Stomach (tissue), 9 donors: ENCODE data around the gene SCARB1. TPM values are rescaled to one million over a fixed set of nuclear protein-coding genes. Genes with fewer than 3 reads are reported as not detected.

Source experiments
- DNase-seq, 2 donors: peaks; one replicate each; pipeline versions ENCODE4 v3.0.0 to v3.0.0-alpha.2; 2013 to 2019
- H3K27ac ChIP-seq, 5 donors: fragments of 200-600 bp in 4 of 5; sonication (generic) in 4 of 5; one replicate each; pipeline ENCODE4 v1.5.1; 2013 to 2019; ENCODE audit warnings: mild to moderate bottlenecking in 1 of 5, moderate library complexity in 1 of 5
- H3K27me3 ChIP-seq, 3 donors: fragments of 200-600 bp; sonication (generic); one replicate each; pipeline ENCODE4 v1.5.1; 2017 to 2019; ENCODE audit warnings: mixed run types in 1 of 3
- H3K36me3 ChIP-seq, 4 donors: fragments of 200-600 bp; sonication (generic); 1 replicate in 3 of 4; 2 replicates in 1 of 4; pipeline ENCODE4 v1.5.1; 2016 to 2019
- H3K4me1 ChIP-seq, 4 donors: fragments of 200-600 bp; sonication (generic); one replicate each; pipeline ENCODE4 v1.5.1; 2016 to 2019
- H3K4me3 ChIP-seq, 4 donors: fragments of 200-600 bp; sonication (generic) in 3 of 4; one replicate each; pipeline ENCODE4 v1.5.1; 2016 to 2019; ENCODE audit warnings: mild to moderate bottlenecking in 1 of 4
- H3K9me3 ChIP-seq, 4 donors: fragments of 200-600 bp; sonication (generic); one replicate each; pipeline ENCODE4 v1.5.1; 2016 to 2019
- EP300 ChIP-seq: sonication (generic); formaldehyde crosslinking; IDR thresholded peaks from one replicate; pipeline ENCODE4 v1.6.1; 2017; ENCODE audit warnings: antibody characterized with exemption
- POLR2A ChIP-seq, 4 donors: fragments of 450-650 bp; IDR thresholded peaks; one replicate each; pipeline ENCODE4 v1.6.1; 2016; ENCODE audit warnings: antibody characterized with exemption in 4 of 4, control low read depth in 2 of 4, mild to moderate bottlenecking in 1 of 4, moderate library complexity in 1 of 4
- POLR2AphosphoS5 ChIP-seq, 3 donors: sonication (generic); formaldehyde crosslinking; IDR thresholded peaks; one replicate each; pipeline ENCODE4 v1.6.1; 2016; ENCODE audit warnings: antibody characterized with exemption in 3 of 3
- WGBS, 5 donors: extraction: QIAGEN DNeasy Blood & Tissue Kit in 3 of 5; methylation state at CpG; one replicate each; pipeline versions ENCODE4 v1.1.5 to v1.1.7; 2013 to 2018; 5-methylcytosine and 5-hydroxymethylcytosine counted together
- intact Hi-C: fragments of 100-400 bp; cut with DNase I; formaldehyde crosslinking; loops from one replicate; pipeline ENCODE4 v1.15.1; 2023; ENCODE audit warnings: low total_unique reads
- polyA plus RNA-seq, 3 donors: library from polyadenylated mRNA; stranded (reverse); fragments of 200-250 nt; gene quantifications; one replicate each; pipeline ENCODE4 v1.2.3, GENCODE V29; 2013
- total RNA-seq, 5 donors: library from RNA; depleted of rRNA; stranded (reverse); fragments of >200 nt; gene quantifications; one replicate each; pipeline versions ENCODE4 v1.1.0 to v1.2.3, GENCODE V29; 2014 to 2016
- TF ChIP-seq, protein P1 (sequence below), 7 experiments: fragments of 450-650 bp in 4 of 7; fragments of 200-600 bp in 3 of 7; sonication (generic) in 3 of 7; IDR thresholded peaks; one replicate each; pipeline ENCODE4 v1.5.1; 2016 to 2019; ENCODE audit warnings: antibody characterized with exemption in 7 of 7, control low read depth in 2 of 7, mild to moderate bottlenecking in 1 of 7
- donor health status: healthy with polysubstance abuse.
- donor health status: Bipolar disorder and iron deficiency.
- donor health status: healthy.

SCARB1 gene
- total and polyA plus RNA-seq, 8 donors: 2.9 to 63.7 (median 8.8) TPM

DNA sequence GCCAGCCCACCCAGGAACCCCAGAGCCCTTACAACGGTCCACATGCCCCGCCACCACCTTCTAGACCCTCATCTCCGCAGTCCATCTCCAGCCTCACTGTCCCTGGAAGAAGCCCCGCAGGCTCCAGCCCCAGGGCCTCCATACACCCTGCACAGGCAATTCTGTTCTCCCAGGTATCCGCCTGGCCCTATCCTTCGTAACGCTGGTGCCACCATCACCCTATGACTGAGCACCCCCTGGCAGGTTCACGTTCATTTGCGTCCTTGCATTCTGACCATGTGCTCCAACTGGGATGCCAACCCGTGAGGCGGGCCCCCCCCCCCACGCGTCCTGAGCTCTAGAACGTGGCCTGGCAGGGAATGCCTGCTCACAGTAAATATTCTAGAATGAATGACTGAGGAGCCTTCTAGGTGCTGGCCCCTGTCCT is 675 bp upstream of the SCARB1 start:
- intact Hi-C loops: no loop called here
- H3K27me3 ChIP-seq: no peaks in the 10 kb centered on the region
- no peak for TF ChIP-seq POLR2AphosphoS5 (IDR thresholded peaks at IDR 0.05)
- TF ChIP-seq, protein P1, sequence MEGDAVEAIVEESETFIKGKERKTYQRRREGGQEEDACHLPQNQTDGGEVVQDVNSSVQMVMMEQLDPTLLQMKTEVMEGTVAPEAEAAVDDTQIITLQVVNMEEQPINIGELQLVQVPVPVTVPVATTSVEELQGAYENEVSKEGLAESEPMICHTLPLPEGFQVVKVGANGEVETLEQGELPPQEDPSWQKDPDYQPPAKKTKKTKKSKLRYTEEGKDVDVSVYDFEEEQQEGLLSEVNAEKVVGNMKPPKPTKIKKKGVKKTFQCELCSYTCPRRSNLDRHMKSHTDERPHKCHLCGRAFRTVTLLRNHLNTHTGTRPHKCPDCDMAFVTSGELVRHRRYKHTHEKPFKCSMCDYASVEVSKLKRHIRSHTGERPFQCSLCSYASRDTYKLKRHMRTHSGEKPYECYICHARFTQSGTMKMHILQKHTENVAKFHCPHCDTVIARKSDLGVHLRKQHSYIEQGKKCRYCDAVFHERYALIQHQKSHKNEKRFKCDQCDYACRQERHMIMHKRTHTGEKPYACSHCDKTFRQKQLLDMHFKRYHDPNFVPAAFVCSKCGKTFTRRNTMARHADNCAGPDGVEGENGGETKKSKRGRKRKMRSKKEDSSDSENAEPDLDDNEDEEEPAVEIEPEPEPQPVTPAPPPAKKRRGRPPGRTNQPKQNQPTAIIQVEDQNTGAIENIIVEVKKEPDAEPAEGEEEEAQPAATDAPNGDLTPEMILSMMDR (IDR thresholded peaks at IDR 0.05): no peak
- no peak for TF ChIP-seq EP300
- no peak for TF ChIP-seq POLR2A (IDR thresholded peaks at IDR 0.05)
- no peak for DNase-seq
- WGBS, 5 donors: 85 to 91% (median 90%) methylated on average over 14 of the region's 14 CpGs
- H3K4me3 ChIP-seq: peak overlapping the region; percentile 61 to 95 (median 72)
- H3K36me3 ChIP-seq: no peaks in the 10 kb centered on the region
- no peaks in the 10 kb centered on the region for H3K9me3 ChIP-seq
- peak overlapping the region; percentile 59 to 82 (median 67) for H3K27ac ChIP-seq
- H3K4me1 ChIP-seq: peaks cover 12 to 50% (median 34%) of the 10 kb centered on the region in 4 donors

DNA sequence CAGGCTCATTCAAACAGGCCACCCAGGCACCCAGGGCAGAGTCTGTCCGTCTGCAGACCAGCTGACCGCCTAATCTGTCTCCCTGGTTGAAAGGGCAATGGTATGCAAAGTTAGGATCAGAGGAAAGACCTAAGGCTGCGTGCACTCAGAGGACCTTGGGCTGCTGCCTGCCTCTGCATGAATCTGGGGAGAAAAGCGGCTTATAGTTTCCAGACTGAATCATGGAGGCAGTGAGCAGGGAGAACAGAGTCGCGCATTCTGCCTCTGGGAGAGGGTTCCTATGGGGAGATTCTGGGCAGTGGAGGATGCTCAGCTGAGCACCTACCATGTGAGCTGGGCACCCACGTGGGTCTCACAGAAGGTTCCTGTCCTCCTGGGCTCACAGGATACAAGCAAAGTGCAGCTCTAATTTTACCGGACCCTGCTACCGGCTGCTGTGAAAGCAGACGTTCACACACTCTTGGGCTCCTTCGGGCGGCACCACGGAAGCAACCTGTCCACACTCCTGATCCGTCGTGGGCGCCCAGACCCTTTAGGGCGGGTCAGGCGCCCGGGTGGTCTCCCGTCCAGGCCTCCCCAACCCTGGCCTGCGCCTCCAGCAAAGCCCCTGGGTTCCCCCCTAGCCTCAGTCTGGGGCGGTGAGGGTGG is 772 bp downstream of the SCARB1 start:
- Histone ChIP-seq H3K27me3 (no peaks in the 10 kb centered on the region), H3K4me1 (peaks cover 12 to 50% (median 34%) of the 10 kb centered on the region in 4 donors), H3K4me3 (peak overlapping the region; percentile 61 to 95 (median 72)), H3K36me3 (no peaks in the 10 kb centered on the region), H3K9me3 (no peaks in the 10 kb centered on the region), H3K27ac (peak overlapping the region in 4 of 5 donors; percentile 60 to 82 (median 70))
- 12 to 22% (median 15%) methylated on average over 16 to 22 of the region's 22 CpGs for WGBS, 5 donors
- intact Hi-C loops: no loop called here
- TF ChIP-seq, protein P1 (IDR thresholded peaks at IDR 0.05): no peak
- no peak for TF ChIP-seq EP300
- no peak for TF ChIP-seq POLR2A (IDR thresholded peaks at IDR 0.05)
- TF ChIP-seq POLR2AphosphoS5 (IDR thresholded peaks at IDR 0.05): no peak
- peak in 1 of 2 donors; percentile 50 for DNase-seq

DNA sequence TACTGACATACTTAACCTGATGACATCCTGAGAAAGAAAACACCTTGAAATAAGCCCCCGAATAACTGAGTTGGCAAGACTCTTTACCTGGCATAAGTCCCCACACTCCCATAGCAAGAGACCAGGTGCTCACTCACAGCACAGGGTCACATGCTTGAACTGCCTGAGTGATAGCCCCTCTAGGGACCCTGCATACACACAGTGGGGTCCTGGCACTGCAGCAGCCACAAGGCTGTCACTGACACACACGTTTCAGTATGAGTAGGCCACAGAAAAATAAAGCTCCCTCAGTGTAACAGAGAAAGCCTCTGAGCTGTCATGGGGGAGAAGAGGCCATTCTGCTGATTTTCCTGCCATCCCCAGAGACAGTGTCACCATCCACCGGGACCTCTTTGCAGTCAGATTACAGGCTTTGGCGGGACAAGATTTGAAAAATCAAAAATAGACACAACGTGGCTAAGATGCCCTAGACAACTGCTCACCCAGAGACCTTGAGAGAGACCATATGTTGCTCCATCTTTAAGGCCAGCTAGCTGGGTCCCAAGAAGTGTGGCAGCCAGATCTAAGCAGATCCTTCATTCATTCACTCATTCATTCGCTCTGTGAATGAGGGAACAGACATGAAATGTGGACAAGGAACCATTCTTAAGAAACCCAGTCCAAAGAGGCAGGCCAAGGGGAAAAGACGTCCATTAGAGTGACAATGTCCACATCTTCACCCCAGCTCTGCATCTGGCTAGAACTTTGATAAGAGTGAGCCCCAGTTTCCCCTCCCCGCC is 1.6 kb downstream of the SCARB1 start:
- H3K9me3 ChIP-seq: no peaks in the 10 kb centered on the region
- TF ChIP-seq, protein P1 (IDR thresholded peaks at IDR 0.05): no peak
- TF ChIP-seq POLR2A (IDR thresholded peaks at IDR 0.05) (no peak), POLR2AphosphoS5 (IDR thresholded peaks at IDR 0.05) (no peak), EP300 (no peak)
- no peak overlapping the region for H3K27ac ChIP-seq
- H3K27me3 ChIP-seq: no peaks in the 10 kb centered on the region
- peaks cover 12 to 47% (median 31%) of the 10 kb centered on the region in 4 donors for H3K4me1 ChIP-seq
- H3K36me3 ChIP-seq: no peaks in the 10 kb centered on the region
- WGBS, 5 donors: 76 to 84% (median 81%) methylated on average over 8 of the region's 8 CpGs
- H3K4me3 ChIP-seq: peak overlapping the region in 1 of 4 donors; percentile 95
- intact Hi-C loops: no loop called here
- no peak for DNase-seq

- H3K4me1 ChIP-seq: peaks cover 17 to 49% (median 33%) of the 10 kb centered on the region in 4 donors
- intact Hi-C loops: no loop called here
- no peaks in the 10 kb centered on the region for H3K27me3 ChIP-seq
- no peaks in the 10 kb centered on the region for H3K9me3 ChIP-seq
- H3K4me3 ChIP-seq: no peak overlapping the region
- WGBS, 5 donors: 26 to 41% (median 29%) methylated on average over 9 of the region's 9 CpGs
- H3K36me3 ChIP-seq: no peaks in the 10 kb centered on the region
- no peak for TF ChIP-seq POLR2A (IDR thresholded peaks at IDR 0.05)
- TF ChIP-seq POLR2AphosphoS5 (IDR thresholded peaks at IDR 0.05): no peak
- TF ChIP-seq EP300: no peak
- TF ChIP-seq, protein P1 (IDR thresholded peaks at IDR 0.05): no peak
- peak in 1 of 2 donors; percentile 77 for DNase-seq
- H3K27ac ChIP-seq: no peak overlapping the region
These were observed 2.2 kb downstream of the SCARB1 start for GRCh38 chr12:124861492-124861891.
